HG03097 (cell line): Measurements from ENCODE around the gene TPSG1.
"Not testable (repeated sequence)": the region's sequence is repeated elsewhere in the genome, so short reads cannot be mapped to it uniquely, and the experiment has no call there.

Experiments
- ATAC-seq: cut with Tn5 transposase; IDR thresholded peaks from one replicate; pipeline ENCODE4 v1.9.1; 2021; ENCODE audit not compliant: unreplicated experiment, low FRiP score

The TPSG1 gene

DNA sequence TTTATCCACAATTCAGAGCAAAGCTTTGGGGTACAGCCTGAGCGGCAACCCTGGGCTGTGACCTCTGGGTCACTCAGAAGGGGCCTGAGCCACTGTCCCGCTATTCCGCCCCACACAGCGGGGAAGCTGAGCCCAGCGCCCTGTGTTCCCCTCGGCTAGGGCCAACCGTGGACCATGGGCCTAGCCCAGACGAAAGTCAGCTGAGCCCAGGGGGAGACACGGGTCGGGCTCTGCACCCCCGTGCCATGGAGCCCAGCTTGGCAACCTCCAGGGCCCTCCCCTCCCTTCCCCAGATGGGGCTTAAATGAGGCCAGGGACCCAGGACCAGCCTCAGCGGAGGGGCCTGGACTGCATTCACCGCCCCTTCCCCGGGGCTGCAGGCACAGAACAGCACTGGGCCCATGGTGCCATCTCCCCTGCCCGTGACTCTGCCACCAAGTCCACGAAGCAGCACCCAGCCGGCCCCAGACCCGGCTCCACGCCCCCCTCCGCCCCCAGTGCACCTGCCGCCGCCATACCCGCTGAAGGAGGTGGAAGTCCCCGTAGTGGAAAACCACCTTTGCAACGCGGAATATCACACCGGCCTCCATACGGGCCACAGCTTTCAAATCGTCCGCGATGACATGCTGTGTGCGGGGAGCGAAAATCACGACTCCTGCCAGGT is 32.6 kb upstream of the TPSG1 start:
- no peak for ATAC-seq

- no peak for ATAC-seq
Observed at GRCh38 chr16:1256874-1257322, 31.8 kb upstream of the TPSG1 start.

DNA sequence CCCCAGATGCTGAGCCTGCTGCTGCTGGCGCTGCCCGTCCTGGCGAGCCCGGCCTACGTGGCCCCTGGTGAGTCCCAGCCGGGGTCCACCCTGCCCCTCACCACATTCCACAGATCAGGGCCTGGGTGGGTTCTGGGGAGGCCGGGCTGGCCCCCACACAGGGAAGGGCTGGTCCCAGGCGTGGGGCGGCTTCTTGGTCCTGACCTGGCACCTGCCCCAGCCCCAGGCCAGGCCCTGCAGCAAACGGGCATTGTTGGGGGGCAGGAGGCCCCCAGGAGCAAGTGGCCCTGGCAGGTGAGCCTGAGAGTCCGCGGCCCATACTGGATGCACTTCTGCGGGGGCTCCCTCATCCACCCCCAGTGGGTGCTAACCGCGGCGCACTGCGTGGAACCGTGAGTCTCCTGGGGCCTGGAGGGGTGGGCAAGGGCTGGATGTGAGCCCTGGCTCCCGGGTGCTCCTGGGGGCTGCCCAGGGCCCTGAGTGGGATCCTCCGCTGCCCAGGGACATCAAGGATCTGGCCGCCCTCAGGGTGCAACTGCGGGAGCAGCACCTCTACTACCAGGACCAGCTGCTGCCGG is 31.3 kb upstream of the TPSG1 start:
- not testable (repeated sequence) for ATAC-seq

DNA sequence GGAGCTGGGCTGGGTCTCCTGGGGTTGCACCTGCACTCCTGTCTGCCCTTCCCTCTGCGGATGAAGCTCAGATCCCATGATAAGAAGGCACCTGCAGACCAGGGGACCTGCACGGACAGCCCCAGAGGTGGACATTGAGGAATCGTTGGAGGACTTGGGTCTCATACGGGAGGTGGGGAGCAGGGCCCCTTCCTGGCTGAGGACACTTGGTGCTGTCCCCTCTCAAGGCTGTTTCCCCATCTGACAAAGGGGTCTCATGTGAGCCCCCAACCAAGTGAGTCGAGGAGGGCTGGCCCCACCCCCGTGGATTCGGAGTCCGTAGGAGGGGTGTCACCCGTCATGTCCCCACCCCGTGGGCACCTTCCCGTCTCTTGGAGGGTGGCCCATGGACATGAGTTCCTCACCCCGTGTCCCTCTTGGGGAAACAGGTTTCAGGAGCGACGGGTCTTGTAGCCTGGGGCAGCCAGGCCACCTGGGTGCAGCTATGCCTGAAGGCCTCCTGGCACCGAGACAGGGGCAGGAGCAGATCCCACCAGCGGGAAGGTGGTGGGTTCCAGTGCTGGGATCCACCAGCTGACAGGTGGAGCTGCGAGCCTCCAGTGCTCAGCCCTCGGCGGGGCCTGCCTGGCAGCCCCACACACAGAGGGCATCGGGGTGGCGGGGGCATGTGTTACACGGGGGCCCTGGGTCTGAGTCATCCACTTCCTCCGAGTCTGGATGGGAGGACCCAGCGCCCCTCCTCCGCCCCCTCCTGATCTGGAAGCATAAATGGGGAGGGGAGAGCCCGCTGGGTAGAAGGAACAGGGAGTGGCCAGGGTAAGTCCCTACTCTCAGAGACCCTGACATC is 30.4 kb upstream of the TPSG1 start, which contains the start of gene TPSD1:
Gene TPSD1 (plus strand): TSS at position 794 of the 847 bp plus-strand sequence. CDS start 212 bp downstream, outside the sequence.
- ATAC-seq, result not testable (repeated sequence)

DNA sequence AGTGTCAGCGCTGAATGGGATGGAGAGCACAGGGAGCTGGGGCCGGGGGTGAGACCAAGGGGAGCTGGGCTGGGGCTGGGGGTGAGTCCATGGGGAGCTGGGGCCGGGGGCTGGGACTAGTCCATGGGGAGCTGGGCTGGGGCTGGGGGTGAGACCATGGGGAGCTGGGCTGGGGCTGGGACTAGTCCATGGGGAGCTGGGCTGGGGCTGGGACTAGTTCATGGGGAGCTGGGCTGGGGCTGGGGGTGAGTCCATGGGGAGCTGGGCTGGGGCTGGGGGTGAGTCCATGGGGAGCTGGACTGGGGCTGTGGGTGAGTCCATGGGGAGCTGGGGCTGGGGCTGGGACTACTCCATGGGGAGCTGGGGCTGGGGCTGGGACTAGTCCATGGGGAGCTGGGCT is 29.8 kb upstream of the TPSG1 start:
- ATAC-seq, result not testable (repeated sequence)

- not testable (repeated sequence) for ATAC-seq
Observed at GRCh38 chr16:1253701-1254364, 28.8 kb upstream of the TPSG1 start.

DNA sequence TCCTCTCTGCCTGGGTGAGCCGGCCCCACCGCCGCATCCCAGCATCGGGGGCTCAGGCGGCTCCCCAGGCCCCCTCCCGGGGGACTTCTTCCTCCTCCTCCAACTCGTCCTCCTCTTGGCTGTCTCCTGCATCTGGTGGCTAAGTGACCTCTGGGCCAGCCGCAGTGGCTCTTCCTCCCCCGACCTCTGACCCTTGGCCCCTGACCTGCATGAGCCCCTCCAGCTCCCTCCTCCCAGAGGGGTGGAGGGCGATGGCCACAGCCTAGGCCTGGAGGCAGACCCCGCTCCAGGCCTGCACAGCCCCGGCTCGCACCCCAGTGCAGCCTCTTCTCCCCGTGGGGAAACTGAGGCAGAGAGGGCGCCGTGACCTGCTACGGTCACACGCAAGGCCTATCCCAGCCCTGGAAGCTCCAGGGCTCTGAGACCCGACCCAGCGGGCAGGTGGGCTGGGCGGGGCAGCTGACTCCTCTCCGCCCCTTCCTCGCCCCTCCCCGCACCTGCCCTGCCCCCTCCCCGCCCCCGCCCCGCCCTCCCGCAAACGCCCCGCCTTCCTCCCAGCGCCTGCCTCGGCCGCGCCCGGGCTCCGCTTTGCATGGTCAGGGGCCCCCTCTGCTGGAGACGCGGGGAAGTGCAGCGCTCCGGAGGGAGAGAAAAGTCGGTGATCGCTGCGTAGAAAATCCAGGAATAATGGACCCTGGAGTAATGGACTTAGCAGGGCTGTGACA is 24.1 kb upstream of the TPSG1 start:
- ATAC-seq, result not testable (repeated sequence)

DNA sequence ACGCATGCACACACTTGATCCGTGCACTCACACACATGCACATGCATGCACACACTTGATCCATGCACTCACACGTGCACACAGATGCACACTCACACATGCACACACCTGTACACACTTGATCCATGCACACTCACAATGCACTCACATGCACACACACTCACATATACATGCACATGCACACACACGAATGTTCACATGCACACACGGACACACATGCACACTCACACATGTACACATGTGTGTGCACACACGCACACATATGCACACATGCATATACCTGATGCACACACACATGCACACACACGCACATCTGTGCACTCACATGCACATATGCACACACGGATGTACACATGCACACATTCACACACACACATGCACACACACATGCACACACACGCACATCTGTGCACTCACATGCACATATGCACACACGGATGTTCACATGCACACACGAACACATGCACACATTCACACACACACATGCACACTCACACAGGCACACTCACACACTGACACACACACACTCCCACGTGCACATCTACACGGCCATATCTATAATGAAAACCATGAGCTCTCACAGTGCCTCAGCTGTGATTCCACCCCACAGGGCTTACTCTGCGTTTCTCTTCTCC is 23.0 kb upstream of the TPSG1 start:
- ATAC-seq, result not testable (repeated sequence)

DNA sequence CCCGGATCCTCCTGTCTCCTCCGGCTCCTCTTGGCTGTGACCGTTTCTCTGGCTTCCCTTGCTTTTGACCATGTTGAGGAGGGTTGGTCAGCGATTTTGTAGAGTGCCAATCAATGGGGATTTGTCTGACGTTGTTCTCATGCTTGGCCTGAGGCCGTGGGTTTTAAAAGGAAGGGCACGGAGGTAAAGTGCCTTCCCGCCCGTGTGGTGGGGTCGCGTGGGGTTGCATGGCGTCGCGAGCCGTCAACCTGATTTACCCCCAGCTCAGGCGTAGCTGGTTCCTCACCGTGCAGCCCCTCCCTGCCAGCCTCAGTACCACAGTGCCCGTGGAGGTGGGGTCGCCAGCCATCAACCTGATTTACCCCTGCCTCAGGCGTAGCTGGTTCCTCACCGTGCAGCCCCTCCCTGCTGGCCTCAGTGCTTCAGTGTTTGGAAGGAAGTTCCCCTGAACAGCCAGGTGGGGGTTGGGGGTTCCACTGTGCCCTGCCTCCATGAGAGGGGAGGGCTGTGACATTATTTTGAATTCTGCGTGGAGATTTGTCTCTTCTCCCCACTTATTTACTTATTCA is 20.5 kb upstream of the TPSG1 start:
- no peak for ATAC-seq

DNA sequence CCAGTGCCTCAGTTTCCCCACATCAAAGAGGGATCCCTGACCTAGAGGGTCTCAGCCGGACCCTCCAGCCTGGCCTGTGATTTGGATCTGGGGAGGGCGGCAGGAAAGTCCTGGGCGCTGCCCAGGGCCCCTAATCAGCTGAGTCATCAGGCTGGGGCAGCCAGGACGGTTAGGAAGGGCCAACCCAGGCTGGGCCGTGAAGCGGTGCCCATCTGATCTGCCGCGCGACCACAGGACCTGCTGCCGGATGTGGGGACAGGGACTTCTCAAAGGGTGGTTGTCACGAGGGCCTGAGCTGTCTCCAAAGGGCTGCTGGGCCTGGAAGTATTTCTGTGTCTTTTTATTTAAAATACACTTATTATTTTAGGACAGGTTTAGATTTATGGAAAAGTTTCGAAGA is 19.8 kb upstream of the TPSG1 start:
- ATAC-seq, result no peak

DNA sequence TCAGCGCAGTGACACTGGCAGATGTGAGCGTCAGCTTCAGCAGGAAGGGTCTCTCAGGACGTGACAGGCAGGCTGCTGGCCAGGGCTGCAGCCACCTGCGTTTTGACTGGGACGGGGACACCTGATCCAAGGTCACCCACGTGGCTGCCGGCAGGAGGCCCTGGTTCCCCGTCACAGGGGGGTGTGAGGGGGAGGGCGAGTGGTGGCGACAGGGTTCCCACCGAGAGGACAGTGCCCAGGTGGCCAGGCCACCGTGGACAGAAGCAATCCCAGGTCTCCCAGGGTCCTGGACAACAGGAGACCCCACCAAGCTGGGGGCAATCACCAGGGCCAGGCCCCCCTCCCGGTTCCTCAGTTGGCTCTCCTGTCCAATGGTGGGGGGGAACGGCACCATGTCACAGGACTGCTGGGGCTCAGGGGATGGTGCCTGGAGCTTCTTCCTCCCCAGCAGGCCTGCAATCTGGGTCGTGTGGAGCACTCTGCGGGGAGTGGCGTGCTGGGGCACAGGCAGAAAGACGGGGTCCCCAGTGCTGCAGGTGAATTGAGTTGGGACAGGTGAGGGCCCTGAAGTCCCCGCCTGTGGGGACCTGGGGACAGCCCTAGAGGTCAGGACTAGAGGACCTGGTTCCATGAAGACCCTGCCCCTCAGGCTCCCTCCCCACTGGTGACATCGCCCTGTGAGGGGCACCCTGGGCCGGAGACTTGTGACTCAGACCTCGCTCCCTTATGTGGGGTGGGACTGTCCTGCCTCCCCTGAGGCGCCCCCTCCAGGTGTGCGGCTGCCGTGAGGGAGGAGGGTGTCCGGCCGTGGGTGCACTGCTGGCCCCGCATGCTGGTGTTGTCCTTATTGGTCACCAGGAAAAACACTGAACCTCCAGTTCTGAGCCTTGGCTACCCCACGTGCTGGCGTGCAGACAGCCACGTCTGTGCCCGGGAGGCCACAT is 19.1 kb upstream of the TPSG1 start:
- not testable (repeated sequence) for ATAC-seq

GRCh38 chr16:1243363-1243762 is 18.3 kb upstream of the TPSG1 start:
- not testable (repeated sequence) for ATAC-seq

- ATAC-seq, result not testable (repeated sequence)
Observed at GRCh38 chr16:1241081-1241480, 16.0 kb upstream of the TPSG1 start.

GRCh38 chr16:1240436-1240835 is 15.4 kb upstream of the TPSG1 start, which contains the start of gene TPSAB1:
TSS of gene TPSAB1 (plus strand) at chr16:1240705. CDS start at chr16:1240939, 234 bp downstream.
- ATAC-seq, result not testable (repeated sequence)

GRCh38 chr16:1239575-1239974 is 14.5 kb upstream of the TPSG1 start:
- not testable (repeated sequence) for ATAC-seq

DNA sequence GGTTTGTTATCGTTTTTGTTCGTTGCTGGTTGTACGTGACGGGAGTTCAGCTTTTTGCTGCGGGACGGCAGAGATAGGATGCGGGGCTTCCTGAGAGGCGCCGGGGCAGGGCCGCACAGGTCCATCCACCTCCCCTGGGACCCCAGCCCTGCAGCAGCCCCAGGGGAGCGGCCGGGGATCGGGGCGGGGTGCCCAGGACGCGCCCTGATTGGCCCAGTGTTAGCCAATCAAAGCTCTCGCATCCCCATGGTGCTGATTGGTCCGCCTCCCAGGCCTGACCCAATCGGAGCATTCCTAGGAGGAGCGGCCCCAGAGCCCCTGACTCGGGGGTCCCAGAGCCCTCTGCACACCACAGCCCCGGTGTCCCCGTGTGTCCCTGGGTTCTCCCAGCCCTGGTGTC is 13.8 kb upstream of the TPSG1 start:
- ATAC-seq, result not testable (repeated sequence)

GRCh38 chr16:1237990-1238389 is 12.9 kb upstream of the TPSG1 start:
- no peak for ATAC-seq

DNA sequence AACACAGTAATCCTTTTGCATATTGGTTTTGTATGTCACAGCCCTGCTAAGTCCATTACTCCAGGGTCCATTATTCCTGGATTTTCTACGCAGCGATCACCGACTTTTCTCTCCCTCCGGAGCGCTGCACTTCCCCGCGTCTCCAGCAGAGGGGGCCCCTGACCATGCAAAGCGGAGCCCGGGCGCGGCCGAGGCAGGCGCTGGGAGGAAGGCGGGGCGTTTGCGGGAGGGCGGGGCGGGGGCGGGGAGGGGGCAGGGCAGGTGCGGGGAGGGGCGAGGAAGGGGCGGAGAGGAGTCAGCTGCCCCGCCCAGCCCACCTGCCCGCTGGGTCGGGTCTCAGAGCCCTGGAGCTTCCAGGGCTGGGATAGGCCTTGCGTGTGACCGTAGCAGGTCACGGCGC is 11.6 kb upstream of the TPSG1 start:
- ATAC-seq, result not testable (repeated sequence)
